ENCODE data around the gene USP46. TPM values are rescaled to one million over a fixed set of nuclear protein-coding genes. Genes with fewer than 3 reads are reported as not detected.

The USP46 gene
- total and polyA plus RNA-seq, 2 of the 13 experiments (the other 11 are each of a cell fraction or from before 2014, with no cell fraction given), result 4.7 to 17.4 TPM

DNA sequence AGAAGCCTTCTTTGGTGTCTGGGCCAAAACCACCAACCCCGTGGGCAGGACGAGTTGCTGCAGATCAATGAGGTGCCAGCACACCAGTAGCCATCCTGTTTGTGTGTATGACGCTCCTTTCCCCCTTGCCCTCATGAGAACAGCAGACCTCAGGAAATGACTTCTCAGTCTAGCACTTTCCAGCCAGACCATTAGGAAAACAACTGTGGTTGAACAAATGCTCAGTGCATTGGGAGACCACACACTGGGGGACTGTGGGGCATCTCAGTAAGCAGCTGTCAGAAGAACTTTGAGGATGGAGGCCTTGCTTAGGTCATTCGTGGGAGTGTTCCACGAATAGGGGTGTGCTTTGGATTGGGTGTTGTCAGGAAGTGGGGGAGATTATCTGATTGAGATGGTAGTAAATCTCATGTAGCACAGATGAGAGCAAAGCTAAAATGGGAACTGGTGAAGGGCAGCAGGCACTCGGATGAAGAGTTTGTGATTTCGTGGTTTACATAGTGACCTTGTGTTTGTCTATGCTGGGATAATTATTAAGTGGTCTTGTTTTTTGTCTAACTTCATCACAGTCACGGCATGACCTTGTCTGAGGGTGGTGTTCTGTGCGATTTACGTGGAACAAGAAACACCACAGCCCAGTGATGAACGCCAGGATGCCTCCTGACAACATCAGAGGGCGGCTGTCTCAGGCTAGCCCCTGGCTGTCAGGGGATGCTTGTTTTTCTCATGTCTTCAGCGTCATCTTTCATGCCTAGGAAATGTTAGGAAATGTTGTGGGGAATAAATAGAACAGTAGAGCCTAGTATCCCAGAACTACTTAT is 70.1 kb downstream of the USP46 start:
- in situ Hi-C loops (cut with HindIII; ENCODE audit: extremely low pct_ligation_motif_present, low pct_unique_long_range_greater_than_20kb), result no loop called here
- TF ChIP-seq ZNF205 (CRISPR knock-in tag; IDR thresholded peaks at IDR 0.05), result no peak
- no peak for TF ChIP-seq FOSL2 (CRISPR knock-in tag; IDR thresholded peaks at IDR 0.05)
- no peak for TF ChIP-seq NCOA1 (CRISPR knock-in tag; IDR thresholded peaks at IDR 0.05)
- TF ChIP-seq TCF7L2 (IDR thresholded peaks at IDR 0.05; ENCODE audit: low read depth, low read length), result no peak
- no peak for TF ChIP-seq RXRB (CRISPR knock-in tag; IDR thresholded peaks at IDR 0.05; ENCODE audit: borderline replicate concordance)
- TF ChIP-seq, protein P1, sequence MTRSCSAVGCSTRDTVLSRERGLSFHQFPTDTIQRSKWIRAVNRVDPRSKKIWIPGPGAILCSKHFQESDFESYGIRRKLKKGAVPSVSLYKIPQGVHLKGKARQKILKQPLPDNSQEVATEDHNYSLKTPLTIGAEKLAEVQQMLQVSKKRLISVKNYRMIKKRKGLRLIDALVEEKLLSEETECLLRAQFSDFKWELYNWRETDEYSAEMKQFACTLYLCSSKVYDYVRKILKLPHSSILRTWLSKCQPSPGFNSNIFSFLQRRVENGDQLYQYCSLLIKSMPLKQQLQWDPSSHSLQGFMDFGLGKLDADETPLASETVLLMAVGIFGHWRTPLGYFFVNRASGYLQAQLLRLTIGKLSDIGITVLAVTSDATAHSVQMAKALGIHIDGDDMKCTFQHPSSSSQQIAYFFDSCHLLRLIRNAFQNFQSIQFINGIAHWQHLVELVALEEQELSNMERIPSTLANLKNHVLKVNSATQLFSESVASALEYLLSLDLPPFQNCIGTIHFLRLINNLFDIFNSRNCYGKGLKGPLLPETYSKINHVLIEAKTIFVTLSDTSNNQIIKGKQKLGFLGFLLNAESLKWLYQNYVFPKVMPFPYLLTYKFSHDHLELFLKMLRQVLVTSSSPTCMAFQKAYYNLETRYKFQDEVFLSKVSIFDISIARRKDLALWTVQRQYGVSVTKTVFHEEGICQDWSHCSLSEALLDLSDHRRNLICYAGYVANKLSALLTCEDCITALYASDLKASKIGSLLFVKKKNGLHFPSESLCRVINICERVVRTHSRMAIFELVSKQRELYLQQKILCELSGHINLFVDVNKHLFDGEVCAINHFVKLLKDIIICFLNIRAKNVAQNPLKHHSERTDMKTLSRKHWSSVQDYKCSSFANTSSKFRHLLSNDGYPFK (CRISPR knock-in tag; IDR thresholded peaks at IDR 0.05; ENCODE audit: borderline replicate concordance), result no peak
- TF ChIP-seq NCOR1 (IDR thresholded peaks at IDR 0.05; ENCODE audit: borderline replicate concordance, low read length), result no peak
- no peak for TF ChIP-seq ADNP (CRISPR knock-in tag; IDR thresholded peaks at IDR 0.05)
- TF ChIP-seq ZKSCAN1 (IDR thresholded peaks at IDR 0.05; ENCODE audit: low read length), result no peak
- TF ChIP-seq ZNF232 (CRISPR knock-in tag; IDR thresholded peaks at IDR 0.05; ENCODE audit: borderline replicate concordance), result no peak
- TF ChIP-seq, protein P2, sequence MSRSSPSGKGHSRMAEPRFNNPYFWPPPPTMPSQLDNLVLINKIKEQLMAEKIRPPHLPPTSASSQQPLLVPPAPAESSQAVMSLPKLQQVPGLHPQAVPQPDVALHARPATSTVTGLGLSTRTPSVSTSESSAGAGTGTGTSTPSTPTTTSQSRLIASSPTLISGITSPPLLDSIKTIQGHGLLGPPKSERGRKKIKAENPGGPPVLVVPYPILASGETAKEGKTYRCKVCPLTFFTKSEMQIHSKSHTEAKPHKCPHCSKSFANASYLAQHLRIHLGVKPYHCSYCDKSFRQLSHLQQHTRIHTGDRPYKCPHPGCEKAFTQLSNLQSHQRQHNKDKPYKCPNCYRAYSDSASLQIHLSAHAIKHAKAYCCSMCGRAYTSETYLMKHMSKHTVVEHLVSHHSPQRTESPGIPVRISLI (CRISPR knock-in tag; IDR thresholded peaks at IDR 0.05; ENCODE audit: borderline replicate concordance), result no peak
- TF ChIP-seq HDAC6 (IDR thresholded peaks at IDR 0.05; ENCODE audit: low read depth, low read length), result no peak
- TF ChIP-seq, protein P3, sequence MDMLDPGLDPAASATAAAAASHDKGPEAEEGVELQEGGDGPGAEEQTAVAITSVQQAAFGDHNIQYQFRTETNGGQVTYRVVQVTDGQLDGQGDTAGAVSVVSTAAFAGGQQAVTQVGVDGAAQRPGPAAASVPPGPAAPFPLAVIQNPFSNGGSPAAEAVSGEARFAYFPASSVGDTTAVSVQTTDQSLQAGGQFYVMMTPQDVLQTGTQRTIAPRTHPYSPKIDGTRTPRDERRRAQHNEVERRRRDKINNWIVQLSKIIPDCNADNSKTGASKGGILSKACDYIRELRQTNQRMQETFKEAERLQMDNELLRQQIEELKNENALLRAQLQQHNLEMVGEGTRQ (IDR thresholded peaks at IDR 0.05; ENCODE audit: low read depth, low read length), result no peak
- TF ChIP-seq, protein P3 (CRISPR knock-in tag; IDR thresholded peaks at IDR 0.05; ENCODE audit: borderline replicate concordance), result no peak

More for the DNA sequence above, 70.1 kb downstream of the USP46 start:
- ChIA-PET POLR2A (no interaction called here), CTCF (ENCODE audit: low intra/inter-chr PET ratio, low total read pairs) (interaction anchor here (1.7 kb wide), 1 partner anchor 395 kb away, joined by 6 read pairs; no protein-coding TSS in a partner anchor)
- intact Hi-C loops (cut with micrococcal nuclease; ENCODE audit: unreplicated experiment), result loop anchor here (1.0 to 10.0 kb wide), 4 partner anchors 76 to 394 kb away; no protein-coding TSS in a partner anchor
- no peaks in the 10 kb centered on the region for H3K79me2 ChIP-seq (ENCODE audit: insufficient read depth, low read length)
- no peaks in the 10 kb centered on the region for H3K27me3 ChIP-seq (ENCODE audit: control insufficient read depth in 1 of 2, insufficient read depth in 2 of 2, low read length in 2 of 2)
- no peak overlapping the region for H3K4me2 ChIP-seq (ENCODE audit: low read depth, low read length)
- H3K4me1 ChIP-seq (ENCODE audit: insufficient read depth, low read length), result peaks cover 10% of the 10 kb centered on the region
- no peak overlapping the region for H3K9ac ChIP-seq (ENCODE audit: insufficient read depth, low read depth, low read length)
- FAIRE-seq (no peak), ATAC-seq (peak; percentile 21; the same call in 2 of the 3 replicates), DNase-seq (ENCODE audit: low spot score) (no peak)
- no peak overlapping the region for H2AFZ ChIP-seq (ENCODE audit: low read length)
- WGBS (ENCODE audit: low lambda C conversion rate), result 78% methylated on average over 13 of the region's 13 CpGs
- no peak overlapping the region for H3K27ac ChIP-seq (ENCODE audit: extremely low read length, insufficient read depth, low read length)
- BruUV-seq (replicated peaks), result no TSS peak
- no peaks in the 10 kb centered on the region for H3K9me3 ChIP-seq (ENCODE audit: low read length)
- no peaks in the 10 kb centered on the region for H4K20me1 ChIP-seq (ENCODE audit: insufficient read depth, low read length)
- no peak overlapping the region for H3K4me3 ChIP-seq (replicated peaks in 1 of 3; ENCODE audit: insufficient read depth in 1 of 3, low read depth in 2 of 3, low read length in 3 of 3)
- H3K36me3 ChIP-seq (replicated peaks in 1 of 2; ENCODE audit: control insufficient read depth in 1 of 2, insufficient read depth in 2 of 2, low read length in 2 of 2), result no peaks in the 10 kb centered on the region

Data from HepG2 (cell line).